HepG2 (cell line): Measurements from ENCODE around the gene RSAD2. TPM values are rescaled to one million over a fixed set of nuclear protein-coding genes. Genes with fewer than 3 reads are reported as not detected.

ENCODE experiments used
- ATAC-seq: fragments of 200-7000 bp; cut with Tn5 transposase; 3 replicates; pipeline ENCODE4 v1.9.1; 2020; ENCODE audit warnings: mild to moderate bottlenecking, moderate library complexity
- BruUV-seq: library from RNA; stranded (reverse); fragments of 400-500 nt; replicated peaks from 2 replicates; lab custom pipeline; 2021; lab: Mats Ljungman, UMichigan
- CTCF ChIA-PET: fragments of 300-600 bp; formaldehyde crosslinking; extraction: SDS; loops from one replicate; lab custom pipeline; 2021; ENCODE audit warnings: low total read pairs, inconsistent platforms, low intra/inter-chr PET ratio; lab: Yijun Ruan, JAX
- POLR2A ChIA-PET: fragments of 350-600 bp; sonication (Branson Sonifier 250); formaldehyde crosslinking; loops from one replicate; lab custom pipeline; 2020; ENCODE audit warnings: antibody characterized with exemption, inconsistent platforms; lab: Yijun Ruan, JAX
- DNase-seq: peaks from one replicate; pipeline ENCODE4 v3.0.0-alpha.2; 2015; ENCODE audit warnings: low spot score
- FAIRE-seq: peaks from 3 replicates; lab custom pipeline; 2011; peaks lifted over from hg19 to GRCh38; lab: Jason Lieb, UNC
- H2AFZ ChIP-seq: one replicate; pipeline ENCODE4 v1.6.1; 2011; ENCODE audit warnings: low read length, inconsistent platforms
- H3K27ac ChIP-seq: fragments of 300-600 bp; 3 replicates; pipeline ENCODE4 v1.8.0; 2011; ENCODE audit warnings: mixed run types, mild to moderate bottlenecking, mixed read lengths, low read length, inconsistent platforms; ENCODE audit not compliant: insufficient read depth; ENCODE audit errors: extremely low read length
- H3K27me3 ChIP-seq, 2 experiments: fragments of 200-600 bp in 1 of 2; 2 replicates in 1 of 2; 3 replicates in 1 of 2; pipeline versions ENCODE4 v1.6.0 to v1.8.0; 2011; ENCODE audit warnings: low read length in 2 of 2, mild to moderate bottlenecking in 2 of 2, moderate library complexity in 2 of 2, inconsistent platforms in 1 of 2; ENCODE audit not compliant: insufficient read depth in 2 of 2, control insufficient read depth in 1 of 2
- H3K36me3 ChIP-seq, 2 experiments: fragments of 200-600 bp in 1 of 2; replicated peaks in 1 of 2; 2 replicates in 1 of 2; 3 replicates in 1 of 2; pipeline versions ENCODE4 v1.5.1 to v1.8.0; 2011; ENCODE audit warnings: low read length in 2 of 2, inconsistent platforms in 1 of 2; ENCODE audit not compliant: insufficient read depth in 2 of 2, control insufficient read depth in 1 of 2
- H3K4me1 ChIP-seq: 2 replicates; pipeline ENCODE4 v1.5.1; 2012; ENCODE audit warnings: low read length, inconsistent platforms; ENCODE audit not compliant: insufficient read depth
- H3K4me2 ChIP-seq: 2 replicates; pipeline ENCODE4 v1.6.0; 2011; ENCODE audit warnings: low read depth, low read length, inconsistent platforms
- H3K4me3 ChIP-seq, 3 experiments: fragments of 200-600 bp in 1 of 3; sonication (generic), shearing (Covaris generic) in 1 of 3; replicated peaks in 1 of 3; 2 replicates each; pipeline ENCODE4 v1.5.1; 2011 to 2016; ENCODE audit warnings: low read length in 3 of 3, inconsistent platforms in 2 of 3, low read depth in 2 of 3, mild to moderate bottlenecking in 2 of 3, control low read depth in 1 of 3, mixed read lengths in 1 of 3; ENCODE audit not compliant: insufficient read depth in 1 of 3
- H3K79me2 ChIP-seq: one replicate; pipeline ENCODE4 v1.6.1; 2011; ENCODE audit warnings: low read length, inconsistent platforms; ENCODE audit not compliant: insufficient read depth
- H3K9ac ChIP-seq: 2 replicates; pipeline ENCODE4 v1.6.0; 2011; ENCODE audit warnings: mild to moderate bottlenecking, low read depth, low read length, inconsistent platforms; ENCODE audit not compliant: insufficient read depth
- H3K9me3 ChIP-seq: 2 replicates; pipeline ENCODE4 v1.5.1; 2012; ENCODE audit warnings: mild to moderate bottlenecking, low read length
- H4K20me1 ChIP-seq: 2 replicates; pipeline ENCODE4 v1.6.0; 2011; ENCODE audit warnings: inconsistent platforms, mild to moderate bottlenecking, low read length, moderate library complexity; ENCODE audit not compliant: insufficient read depth
- HCFC1 ChIP-seq: fragments of 150-350 bp; IDR thresholded peaks from 2 replicates; pipeline ENCODE4 v1.6.1; 2014; ENCODE audit warnings: low read depth, low read length
- HMG20B ChIP-seq: conservative IDR thresholded peaks from 2 replicates; pipeline ENCODE4 v1.6.1; 2016; ENCODE audit warnings: missing genetic modification reagents, missing compliant biosample characterization
- KLF16 ChIP-seq, 2 experiments: sonication (generic) in 1 of 2; formaldehyde crosslinking in 1 of 2; IDR thresholded peaks; 2 replicates each; pipeline versions ENCODE4 v1.6.1 to v1.8.0; 2016 to 2023; ENCODE audit warnings: missing genetic modification reagents in 2 of 2, missing compliant biosample characterization in 1 of 2
- MLLT10 ChIP-seq: sonication (generic); formaldehyde crosslinking; IDR thresholded peaks from 2 replicates; pipeline ENCODE4 v1.4.0; 2020; ENCODE audit warnings: missing genetic modification reagents
- NR2F1 ChIP-seq, 2 experiments: fragments of 450-650 bp in 1 of 2; formaldehyde crosslinking in 1 of 2; IDR thresholded peaks; 2 replicates each; pipeline versions ENCODE4 v1.5.0 to v1.6.1; 2016 to 2020; ENCODE audit warnings: mild to moderate bottlenecking in 1 of 2, missing compliant biosample characterization in 1 of 2, missing genetic modification reagents in 1 of 2, moderate library complexity in 1 of 2
- PPARG ChIP-seq: conservative IDR thresholded peaks from 2 replicates; pipeline ENCODE4 v1.6.1; 2016; ENCODE audit warnings: missing biosample characterization, missing genetic modification reagents
- WGBS: methylation state at CpG from one replicate; pipeline ENCODE4 v1.1.6; 2017; ENCODE audit warnings: low lambda C conversion rate; 5-methylcytosine and 5-hydroxymethylcytosine counted together
- in situ Hi-C: cut with HindIII; loops from 2 replicates; pipeline ENCODE4 v1.10.0; 2017; ENCODE audit warnings: low pct_unique_long_range_greater_than_20kb; ENCODE audit not compliant: extremely low pct_ligation_motif_present
- intact Hi-C: fragments of 100-400 bp; cut with micrococcal nuclease; formaldehyde crosslinking; loops from one replicate; pipeline ENCODE4 v1.10.0; 2022; ENCODE audit not compliant: unreplicated experiment
- polyA plus RNA-seq, 8 experiments: library from polyadenylated mRNA; depleted of rRNA in 3 of 8; stranded (reverse) in 7 of 8; unstranded in 1 of 8; fragments of >200 nt; fragmentation: Illumina TruSeq in 4 of 8; extraction: Trizol in 4 of 8; gene quantifications; 2 replicates each; pipeline versions ENCODE4 v1.2.1 to v1.2.3, GENCODE V29; 2011 to 2016; ENCODE audit warnings: low read depth in 4 of 8, missing spikeins in 1 of 8, mixed read lengths in 1 of 8; ENCODE audit not compliant: insufficient read depth in 1 of 8
- total RNA-seq, 5 experiments: library from RNA; depleted of rRNA; stranded (reverse); fragments of >200 nt; fragmentation: Illumina TruSeq; extraction: Trizol; gene quantifications; 2 replicates each; pipeline ENCODE4 v1.2.3, GENCODE V29; 2016; ENCODE audit warnings: low read depth in 1 of 5
- TF ChIP-seq, protein P1 (sequence below): sonication (generic); formaldehyde crosslinking; IDR thresholded peaks from 2 replicates; pipeline ENCODE4 v1.8.1; 2023; ENCODE audit warnings: missing genetic modification reagents, inconsistent platforms, borderline replicate concordance

Gene RSAD2
- total and polyA plus RNA-seq, 2 of the 13 experiments (the other 11 are each of a cell fraction or from before 2014, with no cell fraction given), result 0.11 TPM; not detected in 1

DNA sequence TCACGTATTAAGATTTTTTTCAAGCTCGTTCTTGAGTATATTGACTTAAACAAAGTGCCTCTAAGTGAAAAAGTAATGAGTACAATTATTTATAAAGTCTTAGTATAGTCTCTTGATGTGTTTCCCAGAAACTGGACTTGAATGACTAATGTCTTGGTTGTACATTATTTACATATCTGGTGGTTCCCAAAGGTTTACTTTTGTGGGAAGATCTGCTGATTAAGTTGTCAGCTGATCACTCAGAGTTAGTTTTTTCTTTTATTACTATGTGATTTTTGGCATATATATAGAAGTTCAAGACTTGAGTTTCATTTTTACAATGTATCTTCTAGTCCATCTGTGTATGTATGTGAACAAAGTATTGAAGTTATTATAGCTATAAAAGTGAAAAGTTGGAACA is 69.1 kb downstream of the RSAD2 start:
- Histone ChIP-seq H3K4me1 (no peaks in the 10 kb centered on the region), H3K36me3 (peaks cover 6 to 30% of the 10 kb centered on the region in 2 experiments), H2AFZ (no peak overlapping the region), H3K4me3 (no peak overlapping the region), H3K79me2 (no peaks in the 10 kb centered on the region), H3K4me2 (no peak overlapping the region), H3K27ac (no peak overlapping the region), H3K27me3 (no peaks in the 10 kb centered on the region), H4K20me1 (no peaks in the 10 kb centered on the region), H3K9me3 (no peaks in the 10 kb centered on the region), H3K9ac (no peak overlapping the region)
- ATAC-seq (no peak), FAIRE-seq (no peak), DNase-seq (no peak)
- ChIA-PET CTCF (no interaction called here), POLR2A (no interaction called here)
- no peak for TF ChIP-seq KLF16 (CRISPR knock-in tag; IDR thresholded peaks at IDR 0.05)
- TF ChIP-seq, protein P1, sequence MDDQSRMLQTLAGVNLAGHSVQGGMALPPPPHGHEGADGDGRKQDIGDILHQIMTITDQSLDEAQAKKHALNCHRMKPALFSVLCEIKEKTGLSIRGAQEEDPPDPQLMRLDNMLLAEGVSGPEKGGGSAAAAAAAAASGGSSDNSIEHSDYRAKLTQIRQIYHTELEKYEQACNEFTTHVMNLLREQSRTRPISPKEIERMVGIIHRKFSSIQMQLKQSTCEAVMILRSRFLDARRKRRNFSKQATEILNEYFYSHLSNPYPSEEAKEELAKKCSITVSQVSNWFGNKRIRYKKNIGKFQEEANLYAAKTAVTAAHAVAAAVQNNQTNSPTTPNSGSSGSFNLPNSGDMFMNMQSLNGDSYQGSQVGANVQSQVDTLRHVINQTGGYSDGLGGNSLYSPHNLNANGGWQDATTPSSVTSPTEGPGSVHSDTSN (CRISPR knock-in tag), result no peak
- TF ChIP-seq MLLT10 (CRISPR knock-in tag), result no peak
- TF ChIP-seq NR2F1 (CRISPR knock-in tag; IDR thresholded peaks at IDR 0.05), result no peak
- TF ChIP-seq HCFC1, result no peak
- no peak for TF ChIP-seq PPARG (CRISPR knock-in tag)
- no peak for TF ChIP-seq HMG20B (CRISPR knock-in tag)
- BruUV-seq, result no TSS peak
- intact Hi-C loops, result no loop called here
- in situ Hi-C loops, result no loop called here
- 87% methylated on average over 2 of the region's 2 CpGs for WGBS

Other genes with a start within 250 kb of the RSAD2 start
- gene CMPK2, start 11.9 kb upstream of the RSAD2 start, total RNA-seq (2016; rRNA removed; fragmentation: Illumina TruSeq; extraction: Trizol), result 0.58 and 1.0 TPM in 2 replicates
- 0.04 and 0.16 TPM in 2 replicates for gene CMPK2, start 11.9 kb upstream of the RSAD2 start, polyA plus RNA-seq (2011; rRNA removed)
- gene RNF144A, start 39.6 kb downstream of the RSAD2 start, total RNA-seq (2016; rRNA removed; fragmentation: Illumina TruSeq; extraction: Trizol), result 16.5 and 20.8 TPM in 2 replicates
- 13.2 and 13.9 TPM in 2 replicates for gene RNF144A, start 39.6 kb downstream of the RSAD2 start, polyA plus RNA-seq (2011; rRNA removed)